Loucy (cell line): ENCODE results near the gene STIL.

Source experiments
- CTCF ChIP-seq: fragments of 200-600 bp; sonication (generic); conservative IDR thresholded peaks from 2 replicates; pipeline ENCODE4 v1.5.1; 2014; ENCODE audit warnings: mild to moderate bottlenecking, antibody characterized with exemption, low read length
- EZH2phosphoT487 ChIP-seq: fragments of 200-600 bp; IDR thresholded peaks from 2 replicates; pipeline ENCODE4 v1.6.1; 2018; ENCODE audit warnings: antibody characterized with exemption, mild to moderate bottlenecking, moderate library complexity, borderline replicate concordance

GRCh38 chr1:47262787-47263413 lies 51.0 kb downstream of the STIL start:
- TF ChIP-seq CTCF (peak; percentile 83), EZH2phosphoT487 (no peak)
